Pancreas (tissue), 10 donors: ENCODE results near the gene PTPRD. TPM values are rescaled to one million over a fixed set of nuclear protein-coding genes. Genes with fewer than 3 reads are reported as not detected.
A peak's percentile ranks its signal among the peaks of the same experiment; 100 is the strongest.

Experiments used
- ATAC-seq, 4 donors: fragments of 200-7000 bp; cut with Tn5 transposase; one replicate each; pipeline versions ENCODE4 v1.8.0 to v1.9.1; 2020; ENCODE audit warnings: mild to moderate bottlenecking in 4 of 4, moderate library complexity in 4 of 4
- DNase-seq, 6 donors: peaks; one replicate each; pipeline ENCODE4 v3.0.0-alpha.2; 2020
- FAIRE-seq: peaks from 2 replicates; lab custom pipeline; 2012; peaks lifted over from hg19 to GRCh38; lab: Jason Lieb, UNC
- H3K27ac ChIP-seq, 4 donors: fragments of 200-600 bp; sonication (generic); 1 replicate in 3 of 4; 2 replicates in 1 of 4; pipeline versions ENCODE4 v1.5.0 to v1.8.0; 2020
- H3K27me3 ChIP-seq, 4 donors: fragments of 200-600 bp; one replicate each; pipeline ENCODE4 v1.8.0; 2021
- H3K36me3 ChIP-seq, 3 donors: fragments of 200-600 bp; sonication (generic) in 1 of 3; one replicate each; pipeline versions ENCODE4 v1.5.0 to v1.8.0; 2020 to 2021
- H3K4me1 ChIP-seq, 3 donors: fragments of 200-600 bp; one replicate each; pipeline ENCODE4 v1.8.0; 2021
- H3K4me3 ChIP-seq, 4 donors: fragments of 200-600 bp; sonication (generic) in 2 of 4; one replicate each; pipeline versions ENCODE4 v1.5.0 to v1.8.0; 2020 to 2021
- H3K9me3 ChIP-seq, 4 donors: fragments of 200-600 bp; one replicate each; pipeline ENCODE4 v1.8.0; 2021
- WGBS, 2 donors: extraction: QIAGEN DNeasy Blood & Tissue Kit; methylation state at CpG; one replicate each; pipeline ENCODE4 v1.1.7; 2013; 5-methylcytosine and 5-hydroxymethylcytosine counted together
- intact Hi-C, 3 donors: fragments of 100-400 bp; cut with DNase I; formaldehyde crosslinking; loops; one replicate each; pipeline versions ENCODE4 v1.11.1 to v1.14.2; 2022
- polyA plus RNA-seq, 2 donors: library from polyadenylated mRNA; stranded (reverse); fragments of 200-250 nt; gene quantifications; one replicate each; pipeline ENCODE4 v1.2.3, GENCODE V29; 2013
- total RNA-seq, 6 donors: library from RNA; stranded (reverse); fragmentation: NEBNext Ultra II Directional in 4 of 6; extraction: Animal tissue kit (Norgen Biotek cat#: 25700) in 4 of 6; gene quantifications; one replicate each; pipeline versions ENCODE4 v1.2.1 to v1.2.4, GENCODE V29; 2021 to 2023
- TF ChIP-seq, protein P1 (sequence below), 4 donors: fragments of 200-600 bp; sonication (generic) in 3 of 4; IDR thresholded peaks; one replicate each; pipeline versions ENCODE4 v1.5.0 to v1.8.0; 2021; ENCODE audit warnings: antibody characterized with exemption in 4 of 4
- donor health status: healthy with polysubstance abuse.
- donor health status: DM: no; HTN: no; CAD: no; lungs with moderate emphysema.
- donor health status: DM: no; HTN: no; CAD: no.
- donor health status: control.
- donor health status: control.
- donor health status: Bipolar disorder and iron deficiency.
- donor health status: DM: yes; HTN: yes; CAD: no.
- donor health status: DM: no; HTN: no; CAD: no.
- donor health status: DM: no; HTN: no; CAD: no.
- donor health status: DM: yes; HTN: yes; CAD: no.

PTPRD gene
- total and polyA plus RNA-seq, 8 donors, result 2.1 to 21.7 (median 5.1) TPM

- 79 to 83% methylated on average over 3 of the region's 3 CpGs for WGBS, 2 donors
- TF ChIP-seq, protein P1, sequence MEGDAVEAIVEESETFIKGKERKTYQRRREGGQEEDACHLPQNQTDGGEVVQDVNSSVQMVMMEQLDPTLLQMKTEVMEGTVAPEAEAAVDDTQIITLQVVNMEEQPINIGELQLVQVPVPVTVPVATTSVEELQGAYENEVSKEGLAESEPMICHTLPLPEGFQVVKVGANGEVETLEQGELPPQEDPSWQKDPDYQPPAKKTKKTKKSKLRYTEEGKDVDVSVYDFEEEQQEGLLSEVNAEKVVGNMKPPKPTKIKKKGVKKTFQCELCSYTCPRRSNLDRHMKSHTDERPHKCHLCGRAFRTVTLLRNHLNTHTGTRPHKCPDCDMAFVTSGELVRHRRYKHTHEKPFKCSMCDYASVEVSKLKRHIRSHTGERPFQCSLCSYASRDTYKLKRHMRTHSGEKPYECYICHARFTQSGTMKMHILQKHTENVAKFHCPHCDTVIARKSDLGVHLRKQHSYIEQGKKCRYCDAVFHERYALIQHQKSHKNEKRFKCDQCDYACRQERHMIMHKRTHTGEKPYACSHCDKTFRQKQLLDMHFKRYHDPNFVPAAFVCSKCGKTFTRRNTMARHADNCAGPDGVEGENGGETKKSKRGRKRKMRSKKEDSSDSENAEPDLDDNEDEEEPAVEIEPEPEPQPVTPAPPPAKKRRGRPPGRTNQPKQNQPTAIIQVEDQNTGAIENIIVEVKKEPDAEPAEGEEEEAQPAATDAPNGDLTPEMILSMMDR (IDR thresholded peaks at IDR 0.05), result no peak
These were observed 21.0 kb upstream of the PTPRD start for GRCh38 chr9:10633785-10634184.

DNA sequence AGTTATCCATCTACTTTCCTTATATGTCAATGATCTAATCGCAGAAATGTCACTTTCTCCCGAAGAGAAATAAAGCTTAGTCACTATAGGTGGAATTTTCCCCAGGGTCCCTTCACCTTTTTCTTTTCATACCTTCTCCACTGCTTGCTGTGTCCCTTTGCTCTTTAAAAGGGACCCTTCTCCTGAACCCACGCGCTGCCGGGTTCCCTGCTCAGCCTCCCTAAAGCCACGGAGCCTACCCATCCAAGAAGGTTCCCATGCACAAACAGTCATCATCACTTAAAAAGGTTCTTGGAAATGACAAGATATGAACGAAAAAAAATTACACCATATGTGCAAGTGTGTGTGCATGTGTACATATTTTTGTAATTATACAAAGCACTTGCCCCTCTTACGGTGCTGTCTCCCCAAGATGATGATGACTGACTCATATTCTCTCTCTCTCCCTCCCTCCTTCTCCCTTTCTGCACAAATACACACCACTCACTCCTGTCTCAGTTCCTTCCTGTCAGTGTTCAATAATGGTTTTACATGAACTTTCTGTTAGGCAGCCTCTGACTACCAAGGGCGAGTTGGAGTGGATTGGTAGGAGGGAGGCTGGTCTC, 1.5 kb upstream of the PTPRD start:
- WGBS, 2 donors, result 27 to 34% methylated on average over 9 of the region's 9 CpGs
- FAIRE-seq (no peak), ATAC-seq (no peak)

More at GRCh38 chr9:10633785-10634184, 21.0 kb upstream of the PTPRD start:
- intact Hi-C loops, result no loop called here
- ATAC-seq (no peak), FAIRE-seq (no peak), DNase-seq (no peak)
- H3K4me3 ChIP-seq, result no peak overlapping the region
- no peaks in the 10 kb centered on the region for H3K4me1 ChIP-seq
- no peaks in the 10 kb centered on the region for H3K27me3 ChIP-seq
- H3K27ac ChIP-seq, result no peak overlapping the region
- no peaks in the 10 kb centered on the region for H3K9me3 ChIP-seq
- H3K36me3 ChIP-seq, result no peaks in the 10 kb centered on the region

DNA sequence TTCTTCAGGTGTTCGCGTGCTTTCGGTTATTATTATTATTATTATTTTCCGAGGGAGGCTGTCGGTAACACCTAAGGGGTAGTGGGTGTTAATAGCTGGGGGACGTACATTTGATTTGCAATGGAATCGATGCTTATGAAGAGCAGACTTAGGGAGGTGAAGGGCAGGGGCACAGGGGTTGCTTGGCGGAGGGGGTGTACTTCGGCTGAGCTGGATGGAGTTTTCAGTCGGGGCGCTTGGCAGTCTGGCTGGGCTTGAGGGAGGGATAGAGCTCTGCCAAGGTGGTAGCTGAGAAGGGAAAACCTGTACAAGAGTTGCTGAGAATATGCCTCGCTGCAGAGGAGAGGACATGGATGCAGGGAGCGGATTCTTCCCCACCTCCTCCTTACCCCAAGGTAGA, 617 bp upstream of the PTPRD start:
- peak in 1 of 6 donors; percentile 32 for DNase-seq

More for the DNA sequence above, 1.5 kb upstream of the PTPRD start:
- H3K27ac ChIP-seq, result no peak overlapping the region
- DNase-seq, result no peak
- H3K36me3 ChIP-seq, result no peaks in the 10 kb centered on the region
- H3K4me1 ChIP-seq, result peaks cover 0 to 3% (median 0%) of the 10 kb centered on the region in 3 donors
- no peaks in the 10 kb centered on the region for H3K9me3 ChIP-seq
- TF ChIP-seq, protein P1 (IDR thresholded peaks at IDR 0.05), result no peak
- H3K27me3 ChIP-seq, result peaks cover 0 to 26% (median 0%) of the 10 kb centered on the region in 4 donors
- no peak overlapping the region for H3K4me3 ChIP-seq
- intact Hi-C loops, result no loop called here

DNA sequence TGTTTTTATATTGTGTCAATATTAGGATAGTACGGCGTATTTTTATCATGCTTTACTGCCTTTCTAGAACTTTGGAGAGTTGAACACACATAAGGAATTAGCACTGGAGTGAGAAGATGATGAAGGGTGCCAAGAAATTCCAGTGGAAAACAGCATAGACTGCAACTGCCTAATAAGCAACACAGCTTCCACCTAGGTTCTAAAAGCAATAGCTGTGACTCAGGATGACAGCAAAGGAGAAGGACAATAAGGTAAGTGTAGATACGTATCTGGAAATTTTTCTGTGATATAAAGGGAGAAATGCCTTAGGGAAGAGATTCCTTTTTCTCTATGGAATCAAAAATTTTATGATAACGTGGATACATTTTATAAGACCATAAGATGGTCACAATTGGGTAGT, 7.4 kb downstream of the PTPRD start:
- no peak overlapping the region for H3K4me3 ChIP-seq
- FAIRE-seq (no peak), DNase-seq (no peak), ATAC-seq (no peak)
- intact Hi-C loops, result no loop called here
- WGBS, 2 donors, result 40 to 42% methylated on average over 4 of the region's 4 CpGs
- H3K9me3 ChIP-seq, result no peaks in the 10 kb centered on the region
- H3K4me1 ChIP-seq, result no peaks in the 10 kb centered on the region
- TF ChIP-seq, protein P1 (IDR thresholded peaks at IDR 0.05), result no peak
- H3K36me3 ChIP-seq, result no peaks in the 10 kb centered on the region
- H3K27ac ChIP-seq, result no peak overlapping the region
- H3K27me3 ChIP-seq, result peaks cover 0 to 3% (median 0%) of the 10 kb centered on the region in 4 donors

More for the DNA sequence above, 617 bp upstream of the PTPRD start:
- ATAC-seq (peak in 1 of 4 donors; percentile 5), FAIRE-seq (no peak)
- peaks cover 0 to 3% (median 0%) of the 10 kb centered on the region in 3 donors for H3K4me1 ChIP-seq
- H3K4me3 ChIP-seq, result peak overlapping the region in 2 of 4 donors; percentile 42 to 53
- no peaks in the 10 kb centered on the region for H3K36me3 ChIP-seq
- no peak overlapping the region for H3K27ac ChIP-seq
- H3K27me3 ChIP-seq, result peaks cover 0 to 26% (median 0%) of the 10 kb centered on the region in 4 donors
- H3K9me3 ChIP-seq, result no peaks in the 10 kb centered on the region
- TF ChIP-seq, protein P1 (IDR thresholded peaks at IDR 0.05), result no peak
- intact Hi-C loops, result no loop called here
- WGBS, 2 donors, result 4 to 6% methylated on average over 13 of the region's 13 CpGs

DNA sequence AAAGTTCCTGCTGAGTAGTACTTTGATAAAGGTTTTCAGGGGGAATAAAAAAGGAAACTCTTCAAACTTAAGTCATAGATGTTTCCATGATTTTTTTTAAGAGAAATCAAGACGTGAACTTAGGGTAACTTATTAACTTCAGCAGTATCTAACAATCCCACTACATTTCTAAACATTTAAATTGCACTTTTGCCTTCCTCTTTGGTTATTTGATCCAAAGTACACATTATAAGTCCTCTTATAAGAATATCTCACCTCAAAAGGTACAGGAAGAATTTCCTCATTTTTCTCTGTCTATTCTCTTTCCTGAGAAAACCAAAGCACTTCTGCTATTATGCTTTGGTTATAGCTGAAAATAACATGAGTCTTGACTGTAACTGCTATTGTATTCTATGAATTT, 7.9 kb downstream of the PTPRD start:
- 4 to 13% methylated on average over 1 of the region's 1 CpG for WGBS, 2 donors
- H3K9me3 ChIP-seq, result no peaks in the 10 kb centered on the region
- intact Hi-C loops, result no loop called here
- H3K4me3 ChIP-seq, result no peak overlapping the region
- DNase-seq (no peak), ATAC-seq (no peak), FAIRE-seq (no peak)
- TF ChIP-seq, protein P1 (IDR thresholded peaks at IDR 0.05), result no peak
- H3K27ac ChIP-seq, result no peak overlapping the region
- H3K27me3 ChIP-seq, result peaks cover 0 to 3% (median 0%) of the 10 kb centered on the region in 4 donors
- H3K36me3 ChIP-seq, result no peaks in the 10 kb centered on the region
- H3K4me1 ChIP-seq, result no peaks in the 10 kb centered on the region
